Panc1 (cell line): ENCODE results near the gene GALNT9. TPM values are rescaled to one million over a fixed set of nuclear protein-coding genes. Genes with fewer than 3 reads are reported as not detected.
A peak's percentile ranks its signal among the peaks of the same experiment; 100 is the strongest.

ENCODE experiments used
- ATAC-seq: fragments of 200-7000 bp; cut with Tn5 transposase; 2 replicates; pipeline ENCODE4 v1.9.1; 2020; ENCODE audit warnings: mild to moderate bottlenecking, moderate library complexity
- BruUV-seq: library from RNA; stranded (reverse); fragments of 400-500 nt; replicated peaks from 2 replicates; lab custom pipeline; 2021; lab: Mats Ljungman, UMichigan
- CTCF ChIA-PET: fragments of 300-600 bp; sonication (Branson Sonifier 250); formaldehyde crosslinking; loops from one replicate; lab custom pipeline; 2022; ENCODE audit warnings: antibody characterized with exemption; lab: Charles Lee
- POLR2A ChIA-PET: fragments of 300-600 bp; sonication (Branson Sonifier 250); formaldehyde crosslinking; loops from one replicate; lab custom pipeline; 2022; ENCODE audit warnings: antibody characterized with exemption; lab: Charles Lee
- DNase-seq: peaks from one replicate; pipeline ENCODE4 v3.0.0-alpha.2; 2010; ENCODE audit warnings: low read depth, low spot score
- H3K27ac ChIP-seq: 2 replicates; pipeline ENCODE4 v1.5.1; 2011; ENCODE audit warnings: mild to moderate bottlenecking, low read length, inconsistent platforms
- H3K27me3 ChIP-seq: fragments of 200-500 bp; sonication (Bioruptor generic); 2 replicates; pipeline ENCODE4 v1.6.0; 2014; ENCODE audit warnings: low read length, inconsistent platforms; ENCODE audit not compliant: control insufficient read depth, insufficient read depth
- H3K36me3 ChIP-seq: fragments of 200-500 bp; sonication (Bioruptor generic); 2 replicates; pipeline ENCODE4 v1.5.1; 2014; ENCODE audit warnings: inconsistent platforms, mild to moderate bottlenecking, low read length, moderate library complexity; ENCODE audit not compliant: control insufficient read depth, insufficient read depth
- H3K4me1 ChIP-seq: 2 replicates; pipeline ENCODE4 v1.5.1; 2011; ENCODE audit warnings: inconsistent platforms, mild to moderate bottlenecking, low read length, moderate library complexity; ENCODE audit not compliant: control insufficient read depth, insufficient read depth
- H3K4me3 ChIP-seq, 2 experiments: 2 replicates each; pipeline ENCODE4 v1.5.1; 2011 to 2012; ENCODE audit warnings: low read depth in 2 of 2, low read length in 2 of 2, mild to moderate bottlenecking in 2 of 2, inconsistent platforms in 1 of 2, moderate library complexity in 1 of 2
- H3K9me3 ChIP-seq: fragments of 200-500 bp; sonication (Bioruptor generic); 2 replicates; pipeline ENCODE4 v1.5.1; 2014; ENCODE audit warnings: low read depth, mild to moderate bottlenecking, inconsistent platforms, low read length, moderate library complexity; ENCODE audit not compliant: control insufficient read depth, insufficient read depth
- POLR2AphosphoS5 ChIP-seq: IDR thresholded peaks from 2 replicates; pipeline ENCODE4 v1.6.1; 2012; ENCODE audit warnings: mild to moderate bottlenecking, low read depth, low read length, moderate library complexity
- REST ChIP-seq, 2 experiments: IDR thresholded peaks; 2 replicates each; pipeline ENCODE4 v1.6.1; 2011 to 2012; ENCODE audit warnings: low read depth in 2 of 2, control low read depth in 1 of 2, low read length in 1 of 2, mild to moderate bottlenecking in 1 of 2, moderate library complexity in 1 of 2; ENCODE audit not compliant: insufficient read depth in 1 of 2
- SIN3A ChIP-seq: IDR thresholded peaks from 2 replicates; pipeline ENCODE4 v1.6.1; 2012; ENCODE audit warnings: low read depth, mild to moderate bottlenecking, low read length, moderate library complexity, borderline replicate concordance; ENCODE audit not compliant: insufficient read depth
- TCF7L2 ChIP-seq: IDR thresholded peaks from 2 replicates; pipeline ENCODE4 v1.6.1; 2011; ENCODE audit warnings: mild to moderate bottlenecking, low read depth, low read length, inconsistent platforms
- in situ Hi-C: cut with HindIII; loops from 2 replicates; pipeline ENCODE4 v1.10.0; 2016; ENCODE audit warnings: low sequenced_read_pairs, low pct_unique_long_range_greater_than_20kb
- intact Hi-C: fragments of 100-400 bp; cut with micrococcal nuclease; formaldehyde crosslinking; loops from one replicate; pipeline ENCODE4 v1.10.0; 2022; ENCODE audit not compliant: unreplicated experiment
- total RNA-seq: library from RNA; stranded (reverse); gene quantifications from one replicate; pipeline ENCODE4 v1.2.1, GENCODE V29; 2021; ENCODE audit not compliant: unreplicated experiment
- TF ChIP-seq, protein P1 (sequence below): fragments of 450-650 bp; IDR thresholded peaks from 2 replicates; pipeline ENCODE4 v1.5.1; 2017; ENCODE audit warnings: mild to moderate bottlenecking

GALNT9 gene
- total RNA-seq, 1 experiment from 2014 or later, result 0.33 TPM

DNA sequence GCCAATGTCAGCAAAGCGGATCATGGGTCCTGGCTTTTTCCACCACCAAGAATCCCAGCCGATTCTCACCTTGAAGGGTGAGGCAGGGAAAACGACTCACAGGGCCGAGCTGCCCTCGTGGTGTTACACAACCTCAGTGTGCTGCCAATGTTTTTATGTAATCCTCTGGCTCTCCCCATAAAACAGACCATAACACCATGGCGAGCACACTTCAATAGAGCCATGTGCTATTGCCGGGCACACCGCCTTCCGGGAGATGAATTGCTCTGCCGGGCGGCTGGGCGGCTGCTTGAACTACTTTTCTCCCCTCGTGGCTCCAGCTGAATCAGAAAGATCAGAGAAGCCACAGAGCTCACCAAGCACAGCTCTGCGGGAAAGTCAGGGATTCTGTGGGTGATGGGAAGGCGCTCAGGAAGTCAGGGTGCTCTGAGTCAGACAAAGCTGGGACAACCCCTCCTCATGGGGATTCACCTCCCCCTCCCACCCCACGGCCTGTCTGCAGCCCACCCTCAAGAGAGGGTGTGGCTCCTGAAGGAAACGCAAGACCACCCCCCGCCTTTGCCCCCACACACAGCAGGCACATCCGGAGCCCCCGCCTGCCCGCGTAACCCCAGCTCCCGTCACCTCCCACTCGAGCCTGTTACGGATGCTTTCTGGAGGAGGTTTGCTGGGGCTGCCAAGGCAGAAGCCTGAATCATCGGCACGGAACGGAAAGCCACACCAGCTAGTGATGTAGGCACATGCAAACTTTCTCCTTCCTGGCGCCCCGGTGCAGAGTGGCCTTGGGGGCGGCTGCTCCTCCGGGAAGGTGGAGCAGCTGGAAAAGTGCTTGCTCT, 1.8 kb downstream of the GALNT9 start:
- intact Hi-C loops, result no loop called here
- in situ Hi-C loops, result no loop called here
- ATAC-seq, result peak; percentile 78
- ChIA-PET CTCF (no interaction called here), POLR2A (interaction anchor here (0.5 kb wide), 1 partner anchor 71 kb away, joined by 4 read pairs; no protein-coding TSS in a partner anchor)
- DNase-seq, result no peak
- peaks cover 10% of the 10 kb centered on the region for H3K4me1 ChIP-seq
- no peaks in the 10 kb centered on the region; the same call in 1 of the 2 replicates for H3K27me3 ChIP-seq
- no peaks in the 10 kb centered on the region for H3K9me3 ChIP-seq
- TF ChIP-seq, protein P1, sequence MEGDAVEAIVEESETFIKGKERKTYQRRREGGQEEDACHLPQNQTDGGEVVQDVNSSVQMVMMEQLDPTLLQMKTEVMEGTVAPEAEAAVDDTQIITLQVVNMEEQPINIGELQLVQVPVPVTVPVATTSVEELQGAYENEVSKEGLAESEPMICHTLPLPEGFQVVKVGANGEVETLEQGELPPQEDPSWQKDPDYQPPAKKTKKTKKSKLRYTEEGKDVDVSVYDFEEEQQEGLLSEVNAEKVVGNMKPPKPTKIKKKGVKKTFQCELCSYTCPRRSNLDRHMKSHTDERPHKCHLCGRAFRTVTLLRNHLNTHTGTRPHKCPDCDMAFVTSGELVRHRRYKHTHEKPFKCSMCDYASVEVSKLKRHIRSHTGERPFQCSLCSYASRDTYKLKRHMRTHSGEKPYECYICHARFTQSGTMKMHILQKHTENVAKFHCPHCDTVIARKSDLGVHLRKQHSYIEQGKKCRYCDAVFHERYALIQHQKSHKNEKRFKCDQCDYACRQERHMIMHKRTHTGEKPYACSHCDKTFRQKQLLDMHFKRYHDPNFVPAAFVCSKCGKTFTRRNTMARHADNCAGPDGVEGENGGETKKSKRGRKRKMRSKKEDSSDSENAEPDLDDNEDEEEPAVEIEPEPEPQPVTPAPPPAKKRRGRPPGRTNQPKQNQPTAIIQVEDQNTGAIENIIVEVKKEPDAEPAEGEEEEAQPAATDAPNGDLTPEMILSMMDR, result no peak
- TF ChIP-seq POLR2AphosphoS5 (no peak), REST (IDR thresholded peaks at IDR 0.05; ENCODE audit: insufficient read depth in 1 of 2, low read depth in 2 of 2, low read length in 1 of 2) (no peak), SIN3A (no peak), TCF7L2 (peak; percentile 35; the same call in 1 of the 2 replicates)
- H3K27ac ChIP-seq, result no peak overlapping the region
- no TSS peak for BruUV-seq
- H3K4me3 ChIP-seq, result peak overlapping the region in 1 of 2 experiments; percentile 32; a peak in 2 of 4 replicates
- H3K36me3 ChIP-seq, result no peaks in the 10 kb centered on the region

GRCh38 chr12:132326646-132327045, 2.7 kb downstream of the GALNT9 start:
- no peaks in the 10 kb centered on the region for H3K36me3 ChIP-seq
- no peaks in the 10 kb centered on the region for H3K9me3 ChIP-seq
- H3K4me3 ChIP-seq, result no peak overlapping the region
- ATAC-seq (no peak), DNase-seq (no peak)
- in situ Hi-C loops (no loop called here), intact Hi-C loops (no loop called here)
- peaks cover 10% of the 10 kb centered on the region for H3K4me1 ChIP-seq
- TF ChIP-seq SIN3A (no peak), REST (IDR thresholded peaks at IDR 0.05; ENCODE audit: insufficient read depth in 1 of 2, low read depth in 2 of 2, low read length in 1 of 2) (no peak), POLR2AphosphoS5 (no peak), TCF7L2 (no peak)
- TF ChIP-seq, protein P1, result no peak
- POLR2A ChIA-PET, result no interaction called here
- BruUV-seq, result no TSS peak
- H3K27ac ChIP-seq, result no peak overlapping the region
- H3K27me3 ChIP-seq, result no peaks in the 10 kb centered on the region; the same call in 1 of the 2 replicates
- CTCF ChIA-PET, result no interaction called here
